A549 (cell line): ENCODE results near the gene SLC6A17.

Source experiments
- BHLHE40 ChIP-seq: IDR thresholded peaks from 2 replicates; pipeline ENCODE4 v1.6.1; 2012; ENCODE audit warnings: low read depth, low read length, inconsistent platforms
- CTCF ChIP-seq: fragments of >200 bp; sonication (Bioruptor Twin); formaldehyde crosslinking; IDR thresholded peaks from 3 replicates; pipeline ENCODE4 v1.5.1; 2016
- POLR2A ChIP-seq: IDR thresholded peaks from 2 replicates; pipeline ENCODE4 v1.6.1; 2012; ENCODE audit warnings: mild to moderate bottlenecking, low read length
- RNF2 ChIP-seq: fragments of 200-600 bp; sonication (generic); IDR thresholded peaks from 2 replicates; pipeline ENCODE4 v1.6.1; 2016; ENCODE audit warnings: low read depth, mild to moderate bottlenecking, antibody characterized with exemption, moderate library complexity, borderline replicate concordance
- ZFP36 ChIP-seq: fragments of 450-650 bp; IDR thresholded peaks from 2 replicates; pipeline ENCODE4 v1.6.1; 2014; ENCODE audit warnings: borderline replicate concordance; ENCODE audit not compliant: partially characterized antibody

GRCh38 chr1:110135666-110136065 lies 14.6 kb upstream of the SLC6A17 start:
- TF ChIP-seq ZFP36 (no peak), POLR2A (no peak), CTCF (no peak), BHLHE40 (no peak), RNF2 (no peak)
